NCI-H187 treated with DMSO at 0.1 percent for 48 hours (cell line): ENCODE results near the gene AP1G2.
"Not testable (repeated sequence)": the region's sequence is repeated elsewhere in the genome, so short reads cannot be mapped to it uniquely, and the experiment has no call there.

Source experiments
- DNase-seq: peaks from one replicate; lab custom pipeline; 2025; lab: John Stamatoyannopoulos, UW

The AP1G2 gene

DNA sequence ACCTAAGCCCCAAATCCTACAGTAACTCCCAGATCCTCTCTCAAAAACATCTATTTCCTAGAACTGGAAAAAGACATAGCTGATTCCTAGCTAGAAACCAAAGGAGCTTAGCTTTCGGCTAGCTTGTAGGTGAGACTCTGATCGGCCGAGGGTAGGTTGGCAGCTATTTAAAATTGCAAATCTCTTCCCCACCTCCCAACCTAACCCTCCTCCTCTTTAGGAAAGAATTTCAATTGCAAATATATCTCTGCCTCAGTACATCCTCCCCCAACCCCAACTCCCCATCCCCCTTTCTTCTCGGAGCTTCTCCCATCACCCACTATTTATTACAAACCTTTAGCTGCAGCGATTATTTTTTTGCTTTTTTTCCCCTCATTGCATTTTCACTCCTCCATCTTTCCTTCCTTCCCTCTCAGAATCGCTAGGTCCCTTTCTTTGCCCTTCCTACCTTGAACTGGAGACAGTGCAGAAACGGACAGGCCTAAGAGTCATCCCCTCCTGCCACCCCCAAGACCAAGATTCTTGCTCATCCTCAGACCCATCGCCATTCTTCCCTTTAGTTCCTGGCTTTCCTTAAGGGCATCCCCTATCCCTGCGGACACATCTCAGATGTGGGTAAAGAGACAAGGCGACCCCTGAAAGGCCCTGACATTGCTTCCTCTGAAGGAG is 29.4 kb downstream of the AP1G2 start:
- no peak for DNase-seq

GRCh38 chr14:23537351-23538049 is 30.1 kb downstream of the AP1G2 start:
- no peak for DNase-seq

- not testable (repeated sequence) for DNase-seq
Measured at GRCh38 chr14:23536906-23537305, 30.7 kb downstream of the AP1G2 start.

- no peak for DNase-seq
Measured at GRCh38 chr14:23536494-23536893, 31.1 kb downstream of the AP1G2 start.

- DNase-seq, result no peak
Measured at GRCh38 chr14:23535943-23536342, 31.6 kb downstream of the AP1G2 start.

DNA sequence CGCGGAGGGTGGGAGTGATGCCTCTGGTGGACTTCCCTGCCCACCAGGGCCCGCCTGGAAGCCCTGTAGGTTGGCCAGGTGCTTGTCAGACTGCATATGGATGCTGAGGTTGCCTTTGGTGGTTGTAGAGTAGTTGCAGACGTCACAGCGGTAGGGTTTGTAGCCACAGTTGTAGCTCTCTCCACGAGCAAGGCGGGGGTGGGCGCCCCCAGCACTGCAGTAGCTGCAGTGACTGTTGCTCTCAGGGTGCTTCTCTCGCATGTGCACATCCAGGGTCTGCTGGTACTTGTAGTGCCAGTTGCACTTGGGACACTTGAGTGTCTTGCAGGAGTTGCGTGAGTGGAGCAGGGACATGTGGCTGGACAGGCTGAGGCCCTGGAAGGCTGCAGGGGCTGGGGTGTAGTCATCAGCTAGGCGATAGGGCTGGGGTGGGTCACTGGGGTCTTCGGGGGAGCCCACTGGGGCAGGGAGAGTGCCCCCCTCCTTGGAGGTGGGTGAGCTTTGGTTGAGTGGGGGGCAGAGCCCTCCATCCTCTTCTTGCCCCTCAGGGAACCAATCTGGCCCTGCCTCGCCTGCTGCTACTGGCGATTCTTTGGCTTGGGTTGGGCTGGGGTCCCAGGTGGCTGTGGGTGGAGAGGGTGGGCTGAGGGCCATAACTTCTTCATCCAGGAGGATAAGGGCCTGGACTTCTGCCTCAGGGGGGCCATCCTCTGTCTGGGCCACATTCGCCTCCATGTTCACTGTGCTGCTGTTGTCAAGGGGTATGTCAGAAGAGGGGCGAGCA is 33.7 kb downstream of the AP1G2 start:
- no peak for DNase-seq

- DNase-seq, result no peak
Measured at GRCh38 chr14:23532658-23533057, 34.9 kb downstream of the AP1G2 start.

- no peak for DNase-seq
Measured at GRCh38 chr14:23531391-23531790, 36.2 kb downstream of the AP1G2 start.

DNA sequence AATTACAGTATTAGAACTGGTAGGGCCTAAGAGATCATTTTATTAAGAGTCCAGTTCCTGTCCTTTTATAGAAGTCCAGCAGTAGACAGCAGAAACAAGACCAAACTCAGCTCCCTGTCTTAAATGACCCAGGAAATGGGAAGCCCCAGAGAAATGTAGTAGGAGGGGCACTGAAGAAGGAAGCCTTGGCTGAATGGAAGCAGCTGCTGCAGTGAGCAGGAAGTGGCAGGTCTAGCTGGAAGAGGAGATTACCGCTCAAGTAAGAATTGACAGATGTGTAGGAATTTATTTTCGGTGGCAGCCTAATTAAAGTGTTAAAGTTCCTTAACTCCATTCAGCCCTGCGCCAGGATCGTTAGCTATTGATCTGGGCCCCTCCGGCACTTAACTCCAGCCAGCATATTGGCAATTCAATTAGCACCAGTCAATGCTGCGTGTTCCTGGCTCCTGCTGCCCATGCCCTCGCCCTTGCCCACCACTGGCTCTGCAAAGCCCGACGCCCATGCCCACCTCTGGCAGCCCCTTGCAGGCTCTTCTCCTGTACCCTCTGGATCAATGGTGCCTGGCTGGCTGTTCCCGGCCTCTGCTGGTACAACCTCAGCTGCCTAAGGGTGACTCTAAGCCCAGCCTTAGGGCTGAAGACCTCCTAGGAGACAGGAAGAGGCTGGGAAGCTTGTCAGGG is 37.1 kb downstream of the AP1G2 start:
- DNase-seq, result no peak

GRCh38 chr14:23529016-23529415 is 38.6 kb downstream of the AP1G2 start:
- no peak for DNase-seq

- DNase-seq, result no peak
Measured at GRCh38 chr14:23528555-23528954, 39.0 kb downstream of the AP1G2 start.

- no peak for DNase-seq
Measured at GRCh38 chr14:23525611-23526010, 42.0 kb downstream of the AP1G2 start.

- no peak for DNase-seq
Measured at GRCh38 chr14:23524954-23525353, 42.6 kb downstream of the AP1G2 start.

DNA sequence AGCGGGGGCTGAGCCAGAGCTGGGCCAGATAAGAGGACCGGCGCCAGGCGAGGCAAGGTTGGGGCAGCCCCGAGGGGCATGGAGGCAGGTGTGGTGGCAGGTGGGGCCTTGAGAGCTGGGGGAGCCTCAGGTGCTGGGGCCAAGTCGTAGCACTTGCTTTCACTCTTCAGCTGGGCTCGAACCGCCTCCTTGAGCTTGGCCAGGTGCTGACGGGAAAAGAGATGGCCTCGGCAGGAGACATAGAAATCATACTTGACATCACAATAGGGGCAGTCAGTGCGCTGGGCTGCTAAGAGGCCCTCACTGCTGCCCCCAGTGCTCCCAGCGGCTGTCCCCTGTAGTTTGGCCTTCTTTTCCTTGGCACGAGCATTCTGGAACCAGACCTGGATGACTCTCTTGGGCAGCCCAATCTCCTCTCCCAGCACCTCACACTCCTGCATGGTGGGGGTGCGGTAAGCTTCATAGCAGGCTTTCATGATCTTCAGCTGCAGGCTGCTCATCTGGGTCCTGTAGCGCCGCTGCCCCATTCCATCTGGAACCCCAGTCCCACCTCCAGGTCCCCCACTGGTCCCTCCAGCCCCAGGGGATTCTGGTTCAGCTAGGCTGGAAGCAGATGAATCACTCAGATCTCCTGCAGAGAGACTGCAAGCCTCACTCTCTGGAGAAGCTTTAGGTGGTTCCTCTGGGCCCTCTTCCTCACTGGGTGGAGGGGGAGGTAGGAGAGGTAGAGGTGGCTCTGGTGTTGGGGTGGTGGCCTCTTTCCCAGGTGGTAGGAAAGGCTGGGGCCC is 44.2 kb downstream of the AP1G2 start:
- DNase-seq, result no peak

- DNase-seq, result no peak
Measured at GRCh38 chr14:23522643-23523198, 44.9 kb downstream of the AP1G2 start.

- DNase-seq, result no peak
Measured at GRCh38 chr14:23521785-23522640, 45.6 kb downstream of the AP1G2 start.

DNA sequence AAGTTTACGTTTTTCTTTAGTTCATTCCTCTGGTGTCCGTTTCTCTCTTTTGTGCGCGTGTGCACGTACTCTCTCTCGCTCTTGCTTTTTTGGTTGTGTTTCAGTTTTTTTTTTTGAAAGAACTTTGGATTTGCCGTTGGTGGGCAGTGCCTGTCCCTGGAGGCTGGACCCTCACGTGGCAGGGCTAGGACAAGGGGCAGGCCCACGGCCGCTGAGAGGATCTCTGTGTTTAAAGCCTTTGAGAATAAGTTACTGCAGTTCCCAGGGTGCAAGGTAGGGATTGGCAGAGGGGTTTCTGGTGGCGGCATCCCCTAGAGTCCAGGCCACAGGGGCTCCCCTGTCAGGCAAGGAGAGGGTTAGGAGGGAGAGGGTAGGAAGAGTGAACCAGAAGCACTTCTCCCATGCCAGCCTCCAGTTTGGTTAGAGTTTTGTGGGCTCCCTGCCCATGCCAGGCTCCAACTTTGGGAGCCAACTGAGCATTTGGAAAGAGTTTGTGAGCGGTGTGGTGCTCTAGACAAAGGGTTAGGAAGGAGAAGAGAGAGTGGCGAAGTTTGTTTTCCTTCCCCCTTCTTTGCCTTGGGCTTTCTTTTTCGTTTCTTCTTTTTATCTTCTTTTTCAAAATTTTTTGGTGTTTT is 46.6 kb downstream of the AP1G2 start:
- DNase-seq, result no peak

DNA sequence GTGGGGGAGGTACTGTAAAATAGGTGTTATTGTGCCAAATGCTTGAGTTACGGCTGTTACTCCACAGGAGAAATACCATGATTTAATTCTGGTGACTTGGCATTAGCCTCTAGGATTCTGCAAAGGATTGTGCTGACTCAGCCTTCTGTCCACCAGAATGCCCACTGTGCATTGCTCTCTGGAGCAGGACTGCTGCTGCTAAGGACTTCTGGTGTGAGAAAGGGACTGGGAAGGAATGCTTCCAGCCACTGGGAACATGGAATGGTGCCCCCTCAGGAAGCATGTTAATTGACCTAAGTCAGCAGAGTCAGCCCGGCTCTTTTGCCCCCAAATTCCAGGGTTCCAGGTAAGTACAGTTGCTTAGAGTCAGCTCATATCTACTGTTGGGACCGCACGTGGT is 48.9 kb downstream of the AP1G2 start:
- DNase-seq, result no peak

GRCh38 chr14:23517650-23518326 is 49.8 kb downstream of the AP1G2 start:
- no peak for DNase-seq
